ENCODE results near the gene ITFG2. TPM values are rescaled to one million over a fixed set of nuclear protein-coding genes. Genes with fewer than 3 reads are reported as not detected.

ITFG2 gene
- total RNA-seq, 3 donors from 2014 or later (not counting 1 experiment from before 2014, with no cell fraction given) = 58.6 to 72.0 (median 59.9) TPM

GRCh38 chr12:2835691-2836403, 23.4 kb downstream of the ITFG2 start:
- H3K4me3 ChIP-seq (ENCODE audit: low read length) = no peak overlapping the region
- H3K9me3 Mint-ChIP-seq = no peaks in the 10 kb centered on the region
- intact Hi-C loops (cut with micrococcal nuclease) = no loop called here
- H3K4me3 Mint-ChIP-seq = no peak overlapping the region
- H3K9me3 ChIP-seq (ENCODE audit: control insufficient read depth, insufficient read depth, low read length) = no peaks in the 10 kb centered on the region
- peaks cover 6 to 12% of the 10 kb centered on the region in 2 donors for H3K4me1 Mint-ChIP-seq
- DNase-seq = no peak
- ATAC-seq = no peak
- H3K27ac ChIP-seq (ENCODE audit: low read length) = no peak overlapping the region
- H3K4me1 ChIP-seq (ENCODE audit: control insufficient read depth, insufficient read depth, low read length) = no peaks in the 10 kb centered on the region
- peaks cover 0 to 2% of the 10 kb centered on the region in 2 donors for H3K27me3 Mint-ChIP-seq (ENCODE audit: low read depth in 2 of 2)
- H3K27ac Mint-ChIP-seq = peak overlapping the region in 1 of 2 donors; percentile 20
- peaks cover 10% of the 10 kb centered on the region for H3K36me3 ChIP-seq (ENCODE audit: control insufficient read depth, insufficient read depth, low read length)
- no peaks in the 10 kb centered on the region for H3K27me3 ChIP-seq (ENCODE audit: control insufficient read depth, insufficient read depth, low read length)
- peaks cover 8% of the 10 kb centered on the region for H3K36me3 Mint-ChIP-seq
- 95% methylated on average over 4 of the region's 4 CpGs for WGBS (ENCODE audit: insufficient coverage)
- TF ChIP-seq, protein P1, sequence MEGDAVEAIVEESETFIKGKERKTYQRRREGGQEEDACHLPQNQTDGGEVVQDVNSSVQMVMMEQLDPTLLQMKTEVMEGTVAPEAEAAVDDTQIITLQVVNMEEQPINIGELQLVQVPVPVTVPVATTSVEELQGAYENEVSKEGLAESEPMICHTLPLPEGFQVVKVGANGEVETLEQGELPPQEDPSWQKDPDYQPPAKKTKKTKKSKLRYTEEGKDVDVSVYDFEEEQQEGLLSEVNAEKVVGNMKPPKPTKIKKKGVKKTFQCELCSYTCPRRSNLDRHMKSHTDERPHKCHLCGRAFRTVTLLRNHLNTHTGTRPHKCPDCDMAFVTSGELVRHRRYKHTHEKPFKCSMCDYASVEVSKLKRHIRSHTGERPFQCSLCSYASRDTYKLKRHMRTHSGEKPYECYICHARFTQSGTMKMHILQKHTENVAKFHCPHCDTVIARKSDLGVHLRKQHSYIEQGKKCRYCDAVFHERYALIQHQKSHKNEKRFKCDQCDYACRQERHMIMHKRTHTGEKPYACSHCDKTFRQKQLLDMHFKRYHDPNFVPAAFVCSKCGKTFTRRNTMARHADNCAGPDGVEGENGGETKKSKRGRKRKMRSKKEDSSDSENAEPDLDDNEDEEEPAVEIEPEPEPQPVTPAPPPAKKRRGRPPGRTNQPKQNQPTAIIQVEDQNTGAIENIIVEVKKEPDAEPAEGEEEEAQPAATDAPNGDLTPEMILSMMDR (IDR thresholded peaks at IDR 0.05) = no peak

DNA sequence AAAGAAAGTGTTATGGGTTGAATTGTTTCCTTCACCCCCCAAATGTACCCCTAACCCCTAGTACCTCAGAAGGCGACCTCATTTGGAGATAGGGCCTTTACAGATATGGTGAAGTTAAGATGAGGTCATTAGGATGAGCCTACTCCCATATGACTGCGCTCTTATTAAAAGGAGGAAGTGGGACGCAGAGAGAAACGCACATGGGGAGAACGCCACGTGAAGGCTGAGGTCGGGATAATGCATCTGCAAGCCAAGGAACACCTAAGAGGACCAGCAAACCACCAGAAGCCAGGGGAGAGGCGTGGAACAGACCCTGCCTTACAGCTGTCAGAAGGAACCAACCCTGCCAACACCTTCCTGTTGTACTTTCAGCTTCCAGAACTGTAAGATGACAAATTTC, 24.1 kb downstream of the ITFG2 start:
- intact Hi-C loops (cut with micrococcal nuclease) = no loop called here
- no peak overlapping the region for H3K4me3 Mint-ChIP-seq
- no peaks in the 10 kb centered on the region for H3K9me3 Mint-ChIP-seq
- H3K27me3 Mint-ChIP-seq (ENCODE audit: low read depth in 2 of 2) = peaks cover 0 to 2% of the 10 kb centered on the region in 2 donors
- ATAC-seq = no peak
- Histone ChIP-seq H3K9me3 (ENCODE audit: control insufficient read depth, insufficient read depth, low read length) (no peaks in the 10 kb centered on the region), H3K36me3 (ENCODE audit: control insufficient read depth, insufficient read depth, low read length) (peaks cover 10% of the 10 kb centered on the region), H3K27me3 (ENCODE audit: control insufficient read depth, insufficient read depth, low read length) (no peaks in the 10 kb centered on the region), H3K4me3 (ENCODE audit: low read length) (no peak overlapping the region), H3K27ac (ENCODE audit: low read length) (no peak overlapping the region), H3K4me1 (ENCODE audit: control insufficient read depth, insufficient read depth, low read length) (no peaks in the 10 kb centered on the region)
- TF ChIP-seq, protein P1 (IDR thresholded peaks at IDR 0.05) = no peak
- no peak overlapping the region for H3K27ac Mint-ChIP-seq
- WGBS (ENCODE audit: insufficient coverage) = 79% methylated on average over 7 of the region's 8 CpGs
- peaks cover 8% of the 10 kb centered on the region for H3K36me3 Mint-ChIP-seq
- H3K4me1 Mint-ChIP-seq = peaks cover 6 to 12% of the 10 kb centered on the region in 2 donors
- no peak for DNase-seq

GRCh38 chr12:2841056-2841650, 28.7 kb downstream of the ITFG2 start:
- DNase-seq = no peak
- no peaks in the 10 kb centered on the region for H3K9me3 ChIP-seq (ENCODE audit: control insufficient read depth, insufficient read depth, low read length)
- no peak overlapping the region for H3K27ac ChIP-seq (ENCODE audit: low read length)
- ATAC-seq = no peak
- 88% methylated on average over 9 of the region's 9 CpGs for WGBS (ENCODE audit: insufficient coverage)
- TF ChIP-seq, protein P1 (IDR thresholded peaks at IDR 0.05) = no peak
- H3K36me3 ChIP-seq (ENCODE audit: control insufficient read depth, insufficient read depth, low read length) = peaks cover 12% of the 10 kb centered on the region
- intact Hi-C loops (cut with micrococcal nuclease) = no loop called here
- Mint-ChIP-seq H3K36me3 (peaks cover 8% of the 10 kb centered on the region), H3K9me3 (no peaks in the 10 kb centered on the region), H3K27ac (no peak overlapping the region), H3K4me3 (no peak overlapping the region), H3K27me3 (ENCODE audit: low read depth in 2 of 2) (no peaks in the 10 kb centered on the region), H3K4me1 (no peaks in the 10 kb centered on the region)
- no peaks in the 10 kb centered on the region for H3K4me1 ChIP-seq (ENCODE audit: control insufficient read depth, insufficient read depth, low read length)
- H3K4me3 ChIP-seq (ENCODE audit: low read length) = no peak overlapping the region
- no peaks in the 10 kb centered on the region for H3K27me3 ChIP-seq (ENCODE audit: control insufficient read depth, insufficient read depth, low read length)

Data from natural killer cell (primary cell).